Measurements from ENCODE around the gene CDH4. TPM values are rescaled to one million over a fixed set of nuclear protein-coding genes. Genes with fewer than 3 reads are reported as not detected.

Gene CDH4
- total RNA-seq, 2 experiments from 2014 or later: not detected

DNA sequence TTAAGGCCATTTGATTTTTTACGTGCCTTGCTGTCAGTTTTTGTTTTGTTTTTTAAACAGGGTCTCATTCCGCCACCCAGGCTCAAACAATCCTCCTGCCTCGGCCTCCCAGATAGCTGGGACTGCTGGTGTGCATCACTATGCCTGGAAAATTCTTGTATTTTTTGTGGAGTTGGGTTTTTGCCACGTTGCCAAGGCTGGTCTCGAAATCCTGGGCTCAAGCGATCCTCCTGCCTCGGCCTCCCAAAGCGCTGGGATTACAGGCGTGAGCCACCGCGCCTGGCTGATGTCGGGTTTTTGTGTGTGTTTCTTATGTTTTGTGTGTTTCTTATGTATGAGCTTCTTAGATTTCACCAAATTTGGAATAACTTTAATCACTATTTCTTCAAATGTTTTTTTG lies 708.8 kb downstream of the CDH4 start:
- TF ChIP-seq CTCF (conservative IDR thresholded peaks at IDR 0.05; ENCODE audit: low read length): no peak
- BruUV-seq (replicated peaks): no TSS peak
- no peaks in the 10 kb centered on the region for H3K4me1 ChIP-seq (ENCODE audit: insufficient read depth, low read length, poor library complexity, severe bottlenecking)
- intact Hi-C loops (cut with micrococcal nuclease; ENCODE audit: unreplicated experiment): no loop called here
- no peak overlapping the region for H3K4me3 ChIP-seq (ENCODE audit: low read depth, low read length, poor library complexity, severe bottlenecking)
- H4K20me1 ChIP-seq (ENCODE audit: insufficient read depth, low read length): no peaks in the 10 kb centered on the region; the same call in 1 of the 2 replicates
- ChIA-PET POLR2A (no interaction called here), CTCF (ENCODE audit: unreplicated experiment) (no interaction called here)
- DNase-seq (ENCODE audit: low spot score): no peak
- H3K36me3 ChIP-seq (ENCODE audit: insufficient read depth, low read length): no peaks in the 10 kb centered on the region
- H3K4me2 ChIP-seq (ENCODE audit: low read length): no peak overlapping the region
- no peak overlapping the region for H2AFZ ChIP-seq (ENCODE audit: low read length)
- H3K27ac ChIP-seq (ENCODE audit: low read depth, low read length, poor library complexity, severe bottlenecking): no peak overlapping the region
- H3K79me2 ChIP-seq (ENCODE audit: insufficient read depth, low read depth, low read length): no peaks in the 10 kb centered on the region
- H3K9me3 ChIP-seq (ENCODE audit: low read length): no peaks in the 10 kb centered on the region
- no peaks in the 10 kb centered on the region for H3K9me2 ChIP-seq (ENCODE audit: insufficient read depth, low read length)

DNA sequence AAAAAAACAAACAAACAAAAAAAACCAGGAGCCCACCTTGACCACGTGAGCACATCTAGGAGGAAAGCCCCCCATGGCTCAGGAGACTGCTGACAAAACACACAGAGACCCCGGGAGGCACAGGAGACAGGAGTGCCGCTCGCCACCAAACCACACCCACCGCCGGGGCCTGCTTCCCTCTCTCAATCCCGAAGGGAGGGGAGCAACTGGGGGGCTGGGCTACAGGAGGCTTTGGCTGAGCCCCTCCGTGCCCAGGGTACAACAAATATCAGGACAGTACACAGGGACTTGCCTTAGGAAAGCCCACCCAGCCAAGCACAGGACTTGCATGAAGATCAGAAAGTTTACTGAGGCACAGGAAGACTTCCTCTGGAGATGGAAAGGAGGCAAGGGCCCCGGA lies 711.1 kb downstream of the CDH4 start:
- POLR2A ChIA-PET: no interaction called here
- intact Hi-C loops (cut with micrococcal nuclease; ENCODE audit: unreplicated experiment): no loop called here
- H4K20me1 ChIP-seq (ENCODE audit: insufficient read depth, low read length): no peaks in the 10 kb centered on the region; the same call in 1 of the 2 replicates
- no peak overlapping the region for H3K27ac ChIP-seq (ENCODE audit: low read depth, low read length, poor library complexity, severe bottlenecking)
- no peaks in the 10 kb centered on the region for H3K4me1 ChIP-seq (ENCODE audit: insufficient read depth, low read length, poor library complexity, severe bottlenecking)
- CTCF ChIA-PET (ENCODE audit: unreplicated experiment): no interaction called here
- H3K9me2 ChIP-seq (ENCODE audit: insufficient read depth, low read length): no peaks in the 10 kb centered on the region
- no peak overlapping the region for H3K4me2 ChIP-seq (ENCODE audit: low read length)
- no peak for TF ChIP-seq EZH2phosphoT487 (IDR thresholded peaks at IDR 0.05; ENCODE audit: borderline replicate concordance, low read depth, low read length)
- TF ChIP-seq CTCF (conservative IDR thresholded peaks at IDR 0.05; ENCODE audit: low read length): no peak
- H2AFZ ChIP-seq (ENCODE audit: low read length): no peak overlapping the region
- no peaks in the 10 kb centered on the region for H3K9me3 ChIP-seq (ENCODE audit: low read length)
- H3K36me3 ChIP-seq (ENCODE audit: insufficient read depth, low read length): no peaks in the 10 kb centered on the region
- BruUV-seq (replicated peaks): no TSS peak
- no peaks in the 10 kb centered on the region for H3K79me2 ChIP-seq (ENCODE audit: insufficient read depth, low read depth, low read length)
- no peak overlapping the region for H3K4me3 ChIP-seq (ENCODE audit: low read depth, low read length, poor library complexity, severe bottlenecking)
- DNase-seq (ENCODE audit: low spot score): no peak

DNA sequence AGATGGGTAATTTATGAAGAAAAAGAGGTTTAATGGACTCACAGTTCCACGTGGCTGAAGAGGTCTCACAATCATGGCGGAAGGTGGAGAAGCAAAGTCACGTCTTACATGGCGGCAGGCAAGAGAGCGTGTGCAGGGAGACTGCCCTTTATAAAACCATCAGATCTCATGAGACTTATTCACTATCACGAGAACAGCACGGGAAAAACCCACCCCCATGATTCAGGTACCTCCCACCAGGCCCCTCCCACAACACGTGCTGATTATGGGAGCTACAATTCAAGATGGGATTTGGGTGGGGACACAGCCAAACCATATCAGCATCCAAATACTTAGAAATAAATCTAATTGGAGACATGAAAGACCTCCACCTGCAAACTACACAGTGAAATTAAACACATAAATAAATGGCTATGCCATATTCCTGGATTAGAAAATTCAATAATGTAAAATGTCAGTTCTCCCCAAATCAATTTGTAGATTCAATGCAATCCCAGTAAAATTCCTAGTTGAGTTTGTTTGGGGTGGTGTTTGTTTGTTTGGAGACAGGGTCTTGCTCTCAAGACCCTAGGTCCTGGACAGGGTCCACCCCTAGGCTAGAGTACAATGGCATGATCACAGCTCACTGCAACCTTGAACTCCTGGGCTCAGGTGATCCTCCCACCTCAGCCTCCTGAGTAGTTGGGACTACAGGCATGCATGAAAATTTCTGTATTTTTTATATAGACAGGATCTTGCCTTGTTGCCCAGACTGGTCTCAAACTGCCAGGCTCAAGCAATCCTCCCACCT lies 712.0 kb downstream of the CDH4 start:
- CTCF ChIA-PET (ENCODE audit: unreplicated experiment): no interaction called here
- BruUV-seq (replicated peaks): no TSS peak
- H3K79me2 ChIP-seq (ENCODE audit: insufficient read depth, low read depth, low read length): no peaks in the 10 kb centered on the region
- no peak overlapping the region for H2AFZ ChIP-seq (ENCODE audit: low read length)
- no peak for DNase-seq (ENCODE audit: low spot score)
- H3K9me3 ChIP-seq (ENCODE audit: low read length): no peaks in the 10 kb centered on the region
- POLR2A ChIA-PET: no interaction called here
- no peak overlapping the region for H3K27ac ChIP-seq (ENCODE audit: low read depth, low read length, poor library complexity, severe bottlenecking)
- no peak overlapping the region for H3K4me3 ChIP-seq (ENCODE audit: low read depth, low read length, poor library complexity, severe bottlenecking)
- no peak overlapping the region for H3K4me2 ChIP-seq (ENCODE audit: low read length)
- H4K20me1 ChIP-seq (ENCODE audit: insufficient read depth, low read length): no peaks in the 10 kb centered on the region; the same call in 1 of the 2 replicates
- no peaks in the 10 kb centered on the region for H3K4me1 ChIP-seq (ENCODE audit: insufficient read depth, low read length, poor library complexity, severe bottlenecking)
- H3K36me3 ChIP-seq (ENCODE audit: insufficient read depth, low read length): no peaks in the 10 kb centered on the region
- no peaks in the 10 kb centered on the region for H3K9me2 ChIP-seq (ENCODE audit: insufficient read depth, low read length)
- intact Hi-C loops (cut with micrococcal nuclease; ENCODE audit: unreplicated experiment): no loop called here
- TF ChIP-seq CTCF (conservative IDR thresholded peaks at IDR 0.05; ENCODE audit: low read length) (no peak), EZH2phosphoT487 (IDR thresholded peaks at IDR 0.05; ENCODE audit: borderline replicate concordance, low read depth, low read length) (no peak)

Measured in OCI-LY7 (cell line).